GM10248 (cell line): Measurements from ENCODE around the gene ERLEC1.
A peak's percentile ranks its signal among the peaks of the same experiment; 100 is the strongest.

Experiments used
- CTCF ChIA-PET: fragments of 300-600 bp; sonication (Branson Sonifier 250); formaldehyde crosslinking; extraction: SDS; loops from one replicate; lab custom pipeline; 2021; ENCODE audit warnings: antibody characterized with exemption; lab: Yijun Ruan, JAX
- POLR2A ChIA-PET: fragments of 350-650 bp; sonication (Branson Sonifier 250); formaldehyde crosslinking; extraction: SDS; loops from one replicate; lab custom pipeline; 2020; ENCODE audit warnings: antibody characterized with exemption; lab: Yijun Ruan, JAX
- DNase-seq: peaks from one replicate; pipeline ENCODE4 v3.0.0; 2012; ENCODE audit errors: extremely low spot score
- CTCF ChIP-seq: IDR thresholded peaks from 2 replicates; pipeline ENCODE4 v1.5.1; 2012; ENCODE audit warnings: mild to moderate bottlenecking, low read depth; ENCODE audit errors: extremely low read depth, missing control alignments, control extremely low read depth

Gene ERLEC1

DNA sequence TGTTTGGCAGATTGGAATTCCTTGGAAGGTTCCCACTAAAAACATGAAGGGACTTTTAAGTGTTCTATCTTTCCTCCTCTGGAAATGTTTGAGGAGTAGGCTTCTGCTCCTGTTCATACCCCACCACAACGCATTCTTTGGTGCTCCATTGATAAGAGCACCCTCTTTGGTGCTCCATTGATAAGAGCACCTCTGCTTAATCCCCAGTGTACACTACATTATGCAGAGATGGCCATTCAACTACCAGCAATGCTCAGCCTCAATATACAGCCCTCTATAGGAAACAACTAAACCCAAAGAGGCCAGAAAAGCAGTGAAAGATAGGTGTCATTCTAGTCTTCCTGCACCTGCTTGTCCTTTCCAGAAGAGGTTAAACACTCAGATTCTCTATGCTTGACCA, 21.1 kb upstream of the ERLEC1 start:
- ChIA-PET CTCF (interaction anchor here (1.6 kb wide), 1 partner anchor 20 kb away, joined by 5 read pairs; no protein-coding TSS in a partner anchor), POLR2A (no interaction called here)
- TF ChIP-seq CTCF = no peak
- DNase-seq = no peak

GRCh38 chr2:53767405-53768241, 19.2 kb upstream of the ERLEC1 start, which contains the start of gene CHAC2:
TSS of gene CHAC2 (plus strand) at chr2:53767804. CDS start at chr2:53767887, 83 bp downstream.
- ChIA-PET CTCF (interaction anchor here (0.9 to 6.2 kb wide), 14 partner anchors 9 to 201 kb away, joined by 3 to 44 read pairs (median 4); partner anchors contain the start of genes ASB3 and ERLEC1), POLR2A (interaction anchor here (0.6 to 1.8 kb wide), 3 partner anchors 9 to 794 kb away, joined by 3 to 9 read pairs (median 5); partner anchors contain the start of genes ASB3 and ERLEC1)
- no peak for TF ChIP-seq CTCF
- DNase-seq = peak; percentile 90

DNA sequence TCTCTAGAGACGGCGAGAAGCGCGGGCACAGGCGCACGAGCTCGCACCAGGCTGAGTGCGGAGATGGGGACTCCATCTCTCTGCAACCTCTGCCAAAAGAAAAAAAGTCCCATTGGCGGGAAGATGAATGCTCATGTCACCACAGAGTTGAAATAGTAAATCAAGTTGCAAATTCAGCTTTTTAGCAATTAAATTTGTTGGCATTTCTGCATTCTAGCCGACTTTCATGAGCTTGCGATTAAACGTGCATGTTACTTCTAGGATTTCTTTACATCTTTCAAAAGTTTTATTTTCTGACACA, 18.7 kb upstream of the ERLEC1 start:
- no peak for TF ChIP-seq CTCF
- ChIA-PET POLR2A (interaction anchor here (0.6 to 1.8 kb wide), 3 partner anchors 9 to 794 kb away, joined by 3 to 9 read pairs (median 5); partner anchors contain the start of genes ASB3 and ERLEC1), CTCF (interaction anchor here (0.9 to 6.2 kb wide), 12 partner anchors 8 to 200 kb away, joined by 3 to 44 read pairs (median 4); partner anchors contain the start of genes ASB3 and ERLEC1)
- no peak for DNase-seq

GRCh38 chr2:53769318-53769945, 17.4 kb upstream of the ERLEC1 start:
- CTCF ChIA-PET = interaction anchor here (6.2 kb wide), 1 partner anchor 12 kb away, joined by 44 read pairs; no protein-coding TSS in a partner anchor

DNA sequence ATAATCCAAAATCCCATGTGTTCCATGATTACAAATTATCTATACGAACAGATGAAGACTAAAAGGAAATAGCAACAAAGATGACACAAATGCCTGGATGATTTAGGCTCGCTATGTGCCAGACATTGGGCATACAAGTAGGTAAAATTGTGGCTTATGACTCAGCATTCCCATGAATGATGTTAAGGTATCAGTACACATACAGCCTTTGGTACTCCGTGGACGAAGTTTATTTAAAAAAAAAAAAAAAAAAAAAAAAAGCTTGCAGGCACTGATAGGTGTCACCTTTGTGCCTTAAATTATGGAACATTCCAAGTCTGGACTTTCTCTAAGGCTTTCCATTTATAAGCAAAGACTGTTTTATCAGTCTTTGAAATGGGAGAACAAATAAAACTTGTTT, 16.6 kb upstream of the ERLEC1 start:
- DNase-seq = no peak
- ChIA-PET POLR2A (no interaction called here), CTCF (interaction anchor here (6.2 kb wide), 1 partner anchor 12 kb away, joined by 44 read pairs; no protein-coding TSS in a partner anchor)
- no peak for TF ChIP-seq CTCF

More at GRCh38 chr2:53769318-53769945, 17.4 kb upstream of the ERLEC1 start:
- no peak for DNase-seq
- POLR2A ChIA-PET = no interaction called here
- TF ChIP-seq CTCF = no peak

DNA sequence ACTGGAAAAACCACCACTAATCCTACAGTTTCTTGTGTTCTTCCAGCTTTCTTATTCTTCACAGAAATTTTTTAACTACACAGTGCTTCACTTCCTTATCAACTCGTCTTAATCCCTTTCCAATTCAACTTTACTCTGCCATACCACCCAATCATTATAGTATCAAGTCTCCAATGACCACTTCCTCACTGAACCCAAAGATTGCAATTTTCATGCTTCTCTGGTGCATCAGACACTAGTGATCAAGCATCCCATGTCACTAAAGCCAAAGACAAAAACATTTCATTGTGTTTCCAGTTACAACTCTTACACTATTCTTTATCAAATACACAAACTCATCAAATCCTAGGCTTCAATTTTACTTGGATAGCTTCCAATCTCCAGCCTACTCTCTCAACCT, 9.7 kb upstream of the ERLEC1 start:
- TF ChIP-seq CTCF = no peak
- no peak for DNase-seq
- ChIA-PET CTCF (interaction anchor here (0.6 to 3.5 kb wide), 4 partner anchors 9 to 13 kb away, joined by 3 to 18 read pairs (median 5); partner anchors contain the start of genes ASB3, CHAC2 and ERLEC1), POLR2A (interaction anchor here (1.9 kb wide), 1 partner anchor 10 kb away, joined by 5 read pairs; the partner anchor contains the start of gene CHAC2)
